Nephron (organoid): ENCODE measurements around the gene CMC2.
A peak's percentile ranks its signal among the peaks of the same experiment; 100 is the strongest.

Experiments
- H3K27ac Mint-ChIP-seq, 3 experiments: 2 replicates each; pipeline ENCODE4 v1.8.0; 2020; ENCODE audit warnings: mixed read lengths in 3 of 3, mild to moderate bottlenecking in 2 of 3, moderate library complexity in 1 of 3
- H3K27me3 Mint-ChIP-seq: 2 replicates; pipeline ENCODE4 v1.8.0; 2021; ENCODE audit warnings: low read depth, mild to moderate bottlenecking, moderate library complexity, mixed read lengths
- H3K36me3 Mint-ChIP-seq: 2 replicates; pipeline ENCODE4 v1.8.0; 2020; ENCODE audit warnings: low read depth, mixed read lengths
- H3K4me1 Mint-ChIP-seq: 2 replicates; pipeline ENCODE4 v1.8.0; 2020; ENCODE audit warnings: mixed read lengths
- H3K4me3 Mint-ChIP-seq, 3 experiments: 2 replicates each; pipeline ENCODE4 v1.8.0; 2020; ENCODE audit warnings: mild to moderate bottlenecking in 3 of 3, mixed read lengths in 3 of 3, moderate library complexity in 2 of 3
- H3K9me3 Mint-ChIP-seq: 2 replicates; pipeline ENCODE4 v1.8.0; 2020; ENCODE audit warnings: mixed read lengths
- CTCF ChIP-seq, 3 experiments: fragments of 200-600 bp; sonication (generic); IDR thresholded peaks; one replicate each; pipeline ENCODE4 v1.5.0; 2021; ENCODE audit warnings: antibody characterized with exemption in 3 of 3; ENCODE audit not compliant: unreplicated experiment in 3 of 3

Gene CMC2

GRCh38 chr16:81026429-81026828 is 19.7 kb upstream of the CMC2 start:
- no peaks in the 10 kb centered on the region for H3K27me3 Mint-ChIP-seq
- H3K4me1 Mint-ChIP-seq: no peaks in the 10 kb centered on the region
- no peaks in the 10 kb centered on the region for H3K9me3 Mint-ChIP-seq
- H3K4me3 Mint-ChIP-seq: no peak overlapping the region
- no peak overlapping the region for H3K27ac Mint-ChIP-seq
- H3K36me3 Mint-ChIP-seq: peaks cover 21% of the 10 kb centered on the region
- no peak for TF ChIP-seq CTCF (IDR thresholded peaks at IDR 0.05; ENCODE audit: unreplicated experiment in 3 of 3)

- H3K9me3 Mint-ChIP-seq: no peaks in the 10 kb centered on the region
- no peak for TF ChIP-seq CTCF (IDR thresholded peaks at IDR 0.05; ENCODE audit: unreplicated experiment in 3 of 3)
- peaks cover 40% of the 10 kb centered on the region for H3K36me3 Mint-ChIP-seq
- no peak overlapping the region for H3K4me3 Mint-ChIP-seq
- H3K27me3 Mint-ChIP-seq: no peaks in the 10 kb centered on the region
- no peaks in the 10 kb centered on the region for H3K4me1 Mint-ChIP-seq
- H3K27ac Mint-ChIP-seq: no peak overlapping the region
These were observed 11.8 kb upstream of the CMC2 start for GRCh38 chr16:81018496-81018895.

DNA sequence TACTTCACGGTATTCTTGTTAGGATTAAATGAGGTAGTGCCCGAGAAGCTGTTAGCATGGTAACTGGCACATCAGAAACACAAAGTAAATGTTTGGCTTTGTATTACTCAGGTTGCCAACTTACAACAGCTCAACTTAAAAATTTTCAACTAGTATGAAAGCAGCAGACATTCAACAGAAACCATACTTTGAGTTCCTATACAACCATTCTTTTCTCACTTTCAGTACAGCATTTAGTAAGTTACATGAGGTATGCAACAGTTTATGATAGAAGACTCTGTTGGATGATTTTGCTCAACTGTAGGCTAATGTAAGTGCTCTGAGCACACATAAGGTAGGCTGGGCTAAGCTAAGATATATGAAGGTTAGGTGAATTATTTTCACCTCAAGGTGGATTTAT is 8.0 kb upstream of the CMC2 start:
- Mint-ChIP-seq H3K27me3 (no peaks in the 10 kb centered on the region), H3K4me1 (no peaks in the 10 kb centered on the region), H3K27ac (no peak overlapping the region), H3K36me3 (peaks cover 41% of the 10 kb centered on the region), H3K9me3 (no peaks in the 10 kb centered on the region), H3K4me3 (no peak overlapping the region)
- no peak for TF ChIP-seq CTCF (IDR thresholded peaks at IDR 0.05; ENCODE audit: unreplicated experiment in 3 of 3)

DNA sequence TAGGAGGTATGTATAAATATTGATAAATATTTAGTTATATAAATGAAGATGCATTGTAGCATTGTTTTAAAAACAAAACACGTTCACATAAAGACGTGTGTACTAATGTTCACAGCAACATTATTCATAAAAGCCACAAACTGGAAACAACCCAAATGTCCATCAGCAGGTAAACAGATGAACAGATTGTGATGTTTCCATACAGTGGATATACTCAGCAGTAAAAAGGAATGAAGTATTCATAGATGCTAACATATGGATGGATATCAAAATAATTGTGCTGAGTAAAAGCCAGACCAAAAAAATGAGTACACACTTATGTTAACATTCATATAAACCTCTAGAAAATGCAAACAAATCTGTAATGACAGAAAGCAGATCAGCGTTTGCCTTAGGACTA is 6.3 kb upstream of the CMC2 start:
- H3K27me3 Mint-ChIP-seq: no peaks in the 10 kb centered on the region
- H3K4me1 Mint-ChIP-seq: no peaks in the 10 kb centered on the region
- peaks cover 30% of the 10 kb centered on the region for H3K36me3 Mint-ChIP-seq

DNA sequence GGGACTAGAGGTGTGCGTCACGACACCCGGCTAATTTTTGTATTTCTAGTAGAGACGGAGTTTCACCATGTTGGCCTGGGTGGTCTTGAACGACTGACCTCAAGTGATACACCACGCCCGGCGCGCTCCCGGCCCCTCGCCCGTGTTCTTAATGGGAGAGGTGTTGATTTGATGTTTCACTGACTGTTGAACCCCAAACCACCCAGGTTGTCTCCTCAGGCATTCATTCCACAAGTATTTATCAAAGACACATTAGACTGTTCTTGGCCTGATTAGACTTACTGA is 1.8 kb upstream of the CMC2 start:
- TF ChIP-seq CTCF (IDR thresholded peaks at IDR 0.05; ENCODE audit: unreplicated experiment in 3 of 3): no peak
- Mint-ChIP-seq H3K36me3 (peaks cover 9% of the 10 kb centered on the region), H3K9me3 (no peaks in the 10 kb centered on the region), H3K4me1 (peaks cover 11% of the 10 kb centered on the region), H3K27ac (peak overlapping the region; percentile 67 to 100 (median 100)), H3K27me3 (no peaks in the 10 kb centered on the region), H3K4me3 (peak overlapping the region; percentile 96 to 99 (median 99))

More for the DNA sequence above, 6.3 kb upstream of the CMC2 start:
- Mint-ChIP-seq H3K9me3 (no peaks in the 10 kb centered on the region), H3K27ac (no peak overlapping the region), H3K4me3 (no peak overlapping the region)
- no peak for TF ChIP-seq CTCF (IDR thresholded peaks at IDR 0.05; ENCODE audit: unreplicated experiment in 3 of 3)

DNA sequence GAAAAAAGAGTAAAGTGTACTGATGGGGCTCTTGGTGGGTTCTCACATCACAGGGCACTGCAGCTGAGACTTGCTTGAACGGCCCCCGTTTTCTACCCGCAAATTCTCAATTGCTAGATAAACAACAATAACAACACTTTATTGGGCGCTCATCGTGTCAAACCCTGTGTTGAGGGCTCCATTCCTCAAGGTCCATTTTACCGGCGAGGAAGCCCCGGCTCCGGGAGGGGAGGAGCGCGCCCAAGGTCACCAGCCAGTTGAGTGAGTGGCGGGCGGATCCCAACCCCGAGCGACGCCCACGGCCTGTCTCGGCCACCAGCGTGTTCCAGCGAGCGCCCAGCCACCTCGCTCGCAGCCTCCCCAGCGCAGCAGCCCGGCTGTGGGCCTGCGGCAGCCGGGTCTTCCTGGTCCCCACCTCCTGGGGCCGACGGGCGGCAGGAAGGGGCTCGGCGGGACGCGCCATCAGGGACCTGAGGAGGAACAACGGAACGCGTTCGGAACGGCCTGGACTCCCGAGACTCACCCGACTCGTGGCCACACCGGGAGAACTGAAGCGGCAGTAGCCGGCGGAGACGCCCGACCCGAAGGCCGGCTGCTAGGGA is 373 bp downstream of the CMC2 start:
- peak overlapping the region; percentile 100 for H3K27ac Mint-ChIP-seq
- TF ChIP-seq CTCF (IDR thresholded peaks at IDR 0.05; ENCODE audit: unreplicated experiment in 3 of 3): no peak
- no peaks in the 10 kb centered on the region for H3K27me3 Mint-ChIP-seq
- no peaks in the 10 kb centered on the region for H3K9me3 Mint-ChIP-seq
- H3K4me1 Mint-ChIP-seq: peaks cover 18% of the 10 kb centered on the region
- peak overlapping the region; percentile 96 to 99 (median 99) for H3K4me3 Mint-ChIP-seq
- peaks cover 4% of the 10 kb centered on the region for H3K36me3 Mint-ChIP-seq
